Measurements from ENCODE around the gene GRK2. TPM values are rescaled to one million over a fixed set of nuclear protein-coding genes. Genes with fewer than 3 reads are reported as not detected.

The GRK2 gene
- total and polyA plus RNA-seq, 2 of the 8 experiments (the other 6 are each of a cell fraction or from before 2014, with no cell fraction given): 47.3 to 49.7 TPM

DNA sequence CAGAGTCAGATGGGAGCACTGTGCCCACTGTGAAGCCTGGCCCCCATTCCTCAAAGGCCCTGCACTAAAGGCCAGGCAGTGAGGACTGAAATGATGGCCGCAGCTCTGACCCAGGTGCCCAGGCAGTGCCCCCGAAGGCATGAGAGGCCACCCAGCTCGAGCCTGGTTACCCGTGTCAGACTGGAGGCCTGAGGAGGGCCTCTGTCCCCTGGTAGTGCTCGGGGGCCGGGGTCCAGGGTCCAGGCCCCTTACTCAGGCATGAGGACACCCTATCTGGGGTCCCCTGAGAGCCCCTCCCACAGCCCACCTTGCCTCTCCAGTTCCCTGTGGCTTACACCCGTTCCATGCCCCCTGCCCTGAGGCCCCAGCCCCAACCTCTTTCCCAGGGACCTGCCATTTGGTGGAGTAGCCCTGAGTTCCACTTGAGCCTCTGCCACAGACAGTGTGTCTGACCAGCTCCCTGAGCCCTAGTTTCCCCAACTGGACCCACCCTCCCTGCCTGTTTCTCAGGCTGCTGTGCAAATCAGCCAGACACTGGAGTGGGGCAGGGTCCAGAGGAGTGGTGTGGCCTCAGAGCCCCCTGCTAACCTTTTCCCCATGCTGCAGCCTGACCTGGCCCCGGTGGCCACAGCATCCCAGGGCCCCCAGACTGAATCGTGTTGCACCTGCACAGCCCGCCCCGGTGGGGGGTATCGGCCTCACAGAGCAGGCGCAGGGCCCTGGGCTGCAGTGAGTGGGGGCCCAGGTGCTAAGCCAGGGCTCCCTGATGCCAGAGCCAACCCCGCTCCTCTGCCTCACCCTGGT, 12.1 kb downstream of the GRK2 start:
- H3K79me2 ChIP-seq (ENCODE audit: control insufficient read depth in 1 of 2, insufficient read depth in 2 of 2, low read length in 2 of 2): peaks cover 0 to 22% of the 10 kb centered on the region in 2 experiments; a peak in 1 of 4 replicates
- H2BK5ac ChIP-seq (ENCODE audit: low read depth, low read length): peak overlapping the region; percentile 80
- H3K9me3 ChIP-seq (ENCODE audit: insufficient read depth in 2 of 2, low read depth in 1 of 2, low read length in 1 of 2): no peaks in the 10 kb centered on the region

More for the DNA sequence above, 12.1 kb downstream of the GRK2 start:
- Histone ChIP-seq H2BK20ac (ENCODE audit: low read length) (no peak overlapping the region), H2BK15ac (ENCODE audit: low read length) (peak overlapping the region; percentile 13; the same call in 1 of the 2 replicates), H3K79me1 (ENCODE audit: low read depth, low read length) (peaks cover 7% of the 10 kb centered on the region; the same call in 1 of the 2 replicates), H2AK5ac (ENCODE audit: low read depth, low read length) (0 out of 2 replicates have a peak overlapping the region, but pooled peaks have one; percentile 26), H4K20me1 (replicated peaks in 1 of 2; ENCODE audit: control insufficient read depth in 1 of 2, insufficient read depth in 2 of 2, low read length in 2 of 2) (peaks cover 0 to 6% of the 10 kb centered on the region in 2 experiments), H4K91ac (replicated peaks; ENCODE audit: insufficient read length, low read length) (peak overlapping the region; percentile 79), H4K8ac (ENCODE audit: extremely low read depth, insufficient read depth, low read length) (peak overlapping the region; percentile 28; the same call in 1 of the 2 replicates), H3K14ac (ENCODE audit: insufficient read length) (no peak overlapping the region), H3K36me3 (ENCODE audit: control insufficient read depth in 2 of 4, insufficient read depth in 4 of 4, low read length in 3 of 4) (peaks cover 12 to 37% (median 33%) of the 10 kb centered on the region in 4 experiments), H4K5ac (ENCODE audit: insufficient read length, low read depth, low read length) (no peak overlapping the region), H3K18ac (ENCODE audit: extremely low read depth, low read length) (peak overlapping the region; percentile 48; the same call in 1 of the 2 replicates), H3K4me3 (ENCODE audit: extremely low read depth in 1 of 4, insufficient read depth in 2 of 4, low read depth in 3 of 4, low read length in 4 of 4) (no peak overlapping the region), H2AFZ (ENCODE audit: low read length) (no peak overlapping the region), H3K27me3 (replicated peaks in 1 of 4; ENCODE audit: control insufficient read depth in 3 of 4, extremely low read depth in 1 of 4, insufficient read depth in 3 of 4, low read length in 3 of 4) (no peaks in the 10 kb centered on the region), H3K27ac (ENCODE audit: low read depth, low read length) (0 out of 2 replicates have a peak overlapping the region, but pooled peaks have one; percentile 9), H2BK12ac (ENCODE audit: low read depth, low read length) (peak overlapping the region; percentile 27; the same call in 1 of the 2 replicates), H3K23ac (ENCODE audit: insufficient read length) (no peak overlapping the region), H2BK120ac (replicated peaks; ENCODE audit: low read depth, low read length) (no peak overlapping the region), H3K4ac (replicated peaks; ENCODE audit: insufficient read length, low read depth, low read length) (peak overlapping the region; percentile 41), H3K56ac (replicated peaks; ENCODE audit: insufficient read length, low read depth, low read length) (no peak overlapping the region), H3K23me2 (ENCODE audit: low read depth, low read length) (no peaks in the 10 kb centered on the region; the same call in 1 of the 2 replicates), H3K9ac (replicated peaks in 1 of 4; ENCODE audit: extremely low read depth in 1 of 4, low read depth in 3 of 4, low read length in 3 of 4) (no peak overlapping the region), H3K4me2 (ENCODE audit: insufficient read depth in 1 of 2, low read depth in 2 of 2, low read length in 2 of 2) (0 out of 4 replicates have a peak overlapping the region, but pooled peaks of 1 of the 2 experiments have one; percentile 54), H3K4me1 (replicated peaks in 1 of 4; ENCODE audit: control insufficient read depth in 3 of 4, insufficient read depth in 4 of 4, low read length in 3 of 4) (peaks cover 0 to 24% (median 15%) of the 10 kb centered on the region in 4 experiments; a peak in 6 of 7 replicates)
- 89% methylated on average over 14 of the region's 14 CpGs; no CpG with 5 or more reads in 1 of the 2 experiments for WGBS, 2 experiments (ENCODE audit: extremely low coverage in 1 of 2, insufficient coverage in 1 of 2, insufficient read length in 1 of 2, insufficient replicate concordance in 2 of 2, low coverage in 1 of 2, low lambda C conversion rate in 2 of 2, missing lambda C conversion rate in 1 of 2)
- ChIA-PET CTCF (ENCODE audit: partially characterized antibody) (interaction anchor here (0.7 to 3.7 kb wide), 12 partner anchors 10 to 103 kb away, joined by 3 to 27 read pairs (median 4); partner anchors contain the start of genes ANKRD13D and GRK2), POLR2A (ENCODE audit: partially characterized antibody) (interaction anchor here (0.7 to 1.4 kb wide), 4 partner anchors 10 to 221 kb away, joined by 3 to 7 read pairs (median 4); partner anchors contain the start of gene ANKRD13D)
- DNase-seq (ENCODE audit: low read depth in 1 of 2, low spot score in 2 of 2): no peak
- no peak for FAIRE-seq
- TF ChIP-seq MAFK (IDR thresholded peaks at IDR 0.05; ENCODE audit: low read depth, low read length) (no peak), ATF3 (IDR thresholded peaks at IDR 0.05; ENCODE audit: insufficient read depth, low read depth, low read length) (no peak)

All from H1 (cell line).